HS-27A (cell line): Measurements from ENCODE around the gene CPLX1.

ENCODE experiments used
- DNase-seq: peaks from one replicate; pipeline ENCODE4 v3.0.0-alpha.2; 2012; ENCODE audit warnings: low read depth, missing footprints

The CPLX1 gene

DNA sequence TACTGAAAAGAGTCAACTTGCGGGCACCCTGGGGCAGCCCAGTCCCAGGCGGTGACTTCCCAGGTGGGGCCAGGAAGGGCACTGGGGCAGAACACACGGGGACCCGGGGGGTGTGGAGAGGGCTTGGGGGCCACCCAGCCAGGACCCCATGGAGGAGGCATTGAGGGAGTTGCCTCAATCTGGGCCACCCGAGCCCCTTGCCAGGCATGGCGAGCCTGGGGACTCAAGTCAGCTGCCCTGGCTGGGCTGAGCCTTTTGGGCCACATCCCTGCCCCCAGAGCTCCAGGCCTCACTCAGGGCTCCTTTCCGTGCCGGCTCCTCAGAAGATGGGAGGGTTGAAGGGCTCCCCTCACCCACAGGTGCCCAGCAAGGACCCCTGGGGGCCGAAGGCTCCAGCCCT lies 6.6 kb upstream of the CPLX1 start:
- DNase-seq: no peak

GRCh38 chr4:832108-832507 lies 6.2 kb upstream of the CPLX1 start:
- DNase-seq: no peak

GRCh38 chr4:831483-831805 lies 5.5 kb upstream of the CPLX1 start:
- DNase-seq: no peak

DNA sequence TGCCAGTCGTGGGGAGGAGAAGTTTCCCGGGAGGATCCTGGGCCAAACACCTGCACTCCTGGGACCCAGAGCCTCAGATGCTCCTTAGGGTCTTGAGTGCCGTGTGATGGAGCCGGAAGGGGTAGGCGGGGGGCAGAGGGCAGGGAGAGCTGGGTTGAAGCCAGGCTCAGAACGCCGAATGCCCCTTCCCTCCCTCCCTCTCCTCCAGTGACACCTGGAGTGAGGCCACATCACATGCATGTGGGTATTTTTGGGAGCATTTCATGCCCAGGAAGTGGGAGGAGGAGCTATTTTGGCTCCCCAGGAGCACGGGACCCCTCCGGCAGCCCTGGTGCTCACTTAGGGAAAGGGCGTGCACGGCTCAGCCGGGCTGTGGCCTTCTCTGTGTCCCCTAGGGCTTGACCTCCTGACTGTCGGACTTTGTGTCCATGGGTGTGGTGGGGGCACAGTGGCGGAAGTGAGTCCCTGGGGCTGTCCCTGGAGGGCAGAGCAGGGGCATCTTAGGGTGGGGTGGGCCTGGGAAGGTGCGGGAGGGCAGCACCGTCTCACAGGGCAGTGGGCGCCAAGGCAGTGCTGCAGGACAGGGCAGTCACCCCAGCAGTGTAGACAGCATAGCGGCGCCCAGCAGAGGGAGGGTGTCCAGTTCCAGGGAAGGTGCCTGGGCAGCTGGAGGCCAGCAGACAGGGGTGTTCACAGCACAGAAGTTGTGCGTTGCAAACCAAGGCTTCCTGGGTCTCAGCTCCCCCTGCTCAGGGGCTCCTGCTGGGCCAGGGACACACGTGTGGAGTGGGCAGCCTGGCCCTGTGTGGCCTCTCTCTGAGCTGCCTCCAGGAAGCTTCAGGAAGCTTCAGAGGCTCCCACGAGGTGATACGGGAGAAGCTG lies 4.9 kb upstream of the CPLX1 start:
- DNase-seq: no peak

GRCh38 chr4:829761-830600 lies 4.1 kb upstream of the CPLX1 start:
- no peak for DNase-seq

- no peak for DNase-seq
Observed at GRCh38 chr4:829291-829690, 3.4 kb upstream of the CPLX1 start.

GRCh38 chr4:828641-829271 lies 2.8 kb upstream of the CPLX1 start:
- no peak for DNase-seq

DNA sequence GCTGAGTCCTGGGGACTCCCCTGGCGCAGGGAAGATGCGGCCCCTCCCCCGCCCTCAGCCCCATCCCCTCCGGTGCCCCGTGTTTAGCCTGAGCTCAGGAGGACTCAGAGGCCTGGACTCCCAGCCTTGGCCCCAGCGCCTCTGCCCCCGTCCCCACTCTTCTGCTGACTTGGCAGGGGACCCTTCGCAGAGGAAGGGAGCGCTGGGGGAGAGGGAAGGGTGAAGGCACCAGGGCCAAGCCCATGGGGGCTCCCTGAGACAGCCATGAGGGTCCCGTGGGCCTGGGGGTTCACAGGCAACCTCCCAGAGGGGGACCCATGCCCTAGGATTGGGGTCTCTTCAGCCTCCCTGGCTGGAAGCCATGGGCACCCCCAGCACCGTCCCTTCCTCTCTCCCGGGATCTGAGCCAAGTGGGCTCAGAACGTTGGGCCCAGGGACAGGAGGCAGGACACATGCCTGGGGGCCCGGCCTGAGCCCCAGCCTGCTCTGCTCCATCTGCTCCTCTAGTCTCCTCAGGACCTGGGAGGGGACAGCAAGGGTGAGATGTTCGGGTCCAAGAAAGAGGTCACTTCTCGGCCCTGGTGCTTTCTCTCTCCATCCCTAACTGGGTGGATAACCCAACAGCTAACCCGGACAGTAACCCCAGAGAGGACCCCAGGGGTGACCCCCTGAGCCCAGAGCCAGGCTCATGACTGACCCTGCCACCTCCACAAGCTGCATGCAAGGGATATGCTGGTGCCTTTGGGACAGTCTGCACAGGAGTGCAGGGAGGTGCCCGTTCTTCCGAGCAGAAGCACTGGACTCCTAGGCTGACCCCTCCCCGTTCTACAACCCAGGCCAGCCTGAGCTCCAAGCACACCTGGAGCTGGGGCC lies 1.5 kb upstream of the CPLX1 start:
- no peak for DNase-seq

DNA sequence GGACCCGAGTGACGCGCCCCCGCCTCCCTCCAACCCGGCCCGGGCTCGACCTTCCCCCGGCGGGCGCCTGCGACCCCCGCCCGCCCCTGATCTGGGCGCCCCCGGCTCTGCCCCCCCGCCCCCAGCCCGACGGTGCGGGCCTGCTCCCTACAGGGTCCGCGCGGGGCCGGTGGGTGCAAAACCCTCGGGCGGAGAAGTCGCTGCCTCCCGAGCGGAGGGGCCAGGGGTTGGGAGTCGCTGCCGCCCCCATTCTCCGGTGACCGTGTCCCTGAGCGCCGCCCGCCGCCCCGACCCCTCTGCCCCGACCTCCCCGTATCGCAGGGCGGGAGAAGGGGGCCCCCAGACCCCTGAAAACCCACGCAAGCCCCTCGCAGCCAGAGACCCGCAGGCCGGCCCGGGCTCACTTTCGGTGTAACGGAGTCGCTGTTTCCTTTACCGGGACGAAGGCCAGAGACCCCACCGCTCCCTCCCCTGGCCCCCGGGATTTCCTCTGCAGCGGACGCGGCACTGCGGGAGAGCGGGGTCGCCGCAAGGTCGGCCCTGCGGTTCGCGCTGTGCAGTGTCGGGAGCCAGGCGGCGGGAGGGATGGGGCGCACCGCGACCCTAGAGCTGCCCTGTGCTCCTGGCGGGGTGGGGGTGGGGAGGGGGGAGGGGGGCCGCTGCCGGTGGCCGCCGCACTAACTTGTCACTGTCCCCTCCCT lies 729 bp upstream of the CPLX1 start:
- DNase-seq: no peak

- no peak for DNase-seq
Observed at GRCh38 chr4:825063-825970, 612 bp downstream of the CPLX1 start.

GRCh38 chr4:824461-825062 lies 1.4 kb downstream of the CPLX1 start:
- DNase-seq: no peak

DNA sequence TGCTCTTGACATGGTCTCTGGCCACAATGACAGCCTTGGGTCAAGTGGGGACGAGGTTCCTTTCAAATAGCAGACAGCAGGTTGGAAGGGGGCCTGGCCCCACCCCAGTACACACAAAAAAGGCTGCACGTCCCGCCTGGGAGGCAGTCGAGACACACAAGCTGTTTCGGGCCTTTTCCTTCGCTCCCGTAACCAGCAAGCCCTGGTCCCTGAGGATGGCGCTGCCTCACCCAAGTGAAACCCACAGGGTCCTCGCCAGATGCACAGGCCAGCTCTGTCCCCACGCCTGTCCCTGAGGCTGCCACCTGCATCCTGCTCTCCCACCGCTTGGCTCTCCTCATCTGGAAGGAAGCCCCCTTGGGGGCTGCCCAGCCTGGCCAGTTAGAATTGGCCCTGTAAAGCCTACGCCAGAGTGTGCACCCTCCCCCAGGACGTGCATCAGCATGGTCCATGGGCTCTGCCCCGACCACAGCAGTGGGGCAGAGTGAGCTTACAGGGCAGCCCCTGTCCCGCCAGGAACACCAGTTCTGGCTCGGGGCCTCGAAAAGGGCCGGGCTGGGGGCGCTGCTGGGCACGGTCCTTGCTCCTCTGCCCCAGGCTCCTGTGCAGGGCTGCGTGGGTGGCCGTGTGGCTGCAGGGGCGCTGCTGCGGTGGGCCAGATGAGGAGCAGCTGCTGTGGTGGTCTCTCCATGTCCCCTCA lies 2.0 kb downstream of the CPLX1 start:
- DNase-seq: no peak

GRCh38 chr4:823176-823760 lies 2.7 kb downstream of the CPLX1 start:
- DNase-seq: no peak

DNA sequence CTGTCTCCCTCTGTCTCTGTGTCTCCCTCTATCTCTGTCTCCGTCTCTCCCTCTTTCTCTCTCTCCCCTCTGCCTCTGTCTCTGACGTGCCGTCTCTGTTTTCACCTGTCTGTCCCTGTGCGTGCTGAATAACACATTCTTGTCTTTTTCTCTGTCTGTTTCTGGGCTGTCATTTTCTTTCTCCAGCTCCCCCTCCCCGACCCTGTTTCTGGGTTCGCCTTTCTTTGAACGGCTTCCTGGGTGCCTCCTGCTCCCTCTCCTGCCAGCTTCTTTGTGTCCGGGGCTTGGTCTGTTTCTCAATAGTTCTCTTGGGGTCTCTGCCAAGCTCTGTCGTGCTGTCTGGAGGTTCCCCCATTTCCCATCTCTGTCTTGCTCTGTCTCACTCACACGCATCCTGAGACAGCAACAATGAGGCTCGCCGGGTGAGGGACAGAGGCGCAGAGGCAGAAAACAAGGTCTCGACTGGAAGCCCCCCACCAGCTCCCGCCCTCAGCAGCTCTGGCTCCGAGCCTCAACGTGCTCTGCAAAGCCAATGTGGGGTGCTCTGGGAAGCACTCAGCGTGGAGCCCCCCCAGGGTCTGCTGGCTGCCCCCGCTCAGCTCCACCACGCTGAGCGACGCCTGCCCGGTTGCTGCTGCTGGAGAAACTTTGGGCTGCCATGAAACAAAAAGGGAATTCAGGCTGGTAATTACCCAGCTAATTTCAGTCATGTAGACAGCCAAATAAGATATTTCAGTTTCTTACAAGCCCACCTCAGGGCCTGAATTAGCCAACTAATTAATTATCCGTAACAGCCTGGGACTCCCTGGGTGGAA lies 3.4 kb downstream of the CPLX1 start:
- DNase-seq: no peak

DNA sequence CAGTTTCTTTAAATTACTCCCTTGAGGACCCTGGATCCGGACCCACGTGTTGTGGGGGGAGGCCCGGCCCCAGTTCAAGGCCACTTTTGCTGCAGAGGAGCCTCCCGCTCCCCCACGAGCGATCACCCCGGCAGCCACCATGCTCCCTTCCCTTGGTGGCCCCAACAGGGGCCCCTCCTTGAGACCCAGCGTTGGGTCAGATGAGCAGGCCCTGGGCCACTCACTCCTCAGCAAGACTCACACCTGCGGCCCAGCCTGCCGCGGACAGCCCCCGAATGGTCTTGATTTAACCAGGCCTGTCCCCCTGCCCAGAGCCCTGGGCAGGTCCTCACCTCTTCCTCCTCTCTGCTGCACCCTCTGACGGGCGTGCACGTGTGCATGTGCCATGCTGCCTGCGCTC lies 4.3 kb downstream of the CPLX1 start:
- no peak for DNase-seq

GRCh38 chr4:821181-821591 lies 4.7 kb downstream of the CPLX1 start:
- no peak for DNase-seq

DNA sequence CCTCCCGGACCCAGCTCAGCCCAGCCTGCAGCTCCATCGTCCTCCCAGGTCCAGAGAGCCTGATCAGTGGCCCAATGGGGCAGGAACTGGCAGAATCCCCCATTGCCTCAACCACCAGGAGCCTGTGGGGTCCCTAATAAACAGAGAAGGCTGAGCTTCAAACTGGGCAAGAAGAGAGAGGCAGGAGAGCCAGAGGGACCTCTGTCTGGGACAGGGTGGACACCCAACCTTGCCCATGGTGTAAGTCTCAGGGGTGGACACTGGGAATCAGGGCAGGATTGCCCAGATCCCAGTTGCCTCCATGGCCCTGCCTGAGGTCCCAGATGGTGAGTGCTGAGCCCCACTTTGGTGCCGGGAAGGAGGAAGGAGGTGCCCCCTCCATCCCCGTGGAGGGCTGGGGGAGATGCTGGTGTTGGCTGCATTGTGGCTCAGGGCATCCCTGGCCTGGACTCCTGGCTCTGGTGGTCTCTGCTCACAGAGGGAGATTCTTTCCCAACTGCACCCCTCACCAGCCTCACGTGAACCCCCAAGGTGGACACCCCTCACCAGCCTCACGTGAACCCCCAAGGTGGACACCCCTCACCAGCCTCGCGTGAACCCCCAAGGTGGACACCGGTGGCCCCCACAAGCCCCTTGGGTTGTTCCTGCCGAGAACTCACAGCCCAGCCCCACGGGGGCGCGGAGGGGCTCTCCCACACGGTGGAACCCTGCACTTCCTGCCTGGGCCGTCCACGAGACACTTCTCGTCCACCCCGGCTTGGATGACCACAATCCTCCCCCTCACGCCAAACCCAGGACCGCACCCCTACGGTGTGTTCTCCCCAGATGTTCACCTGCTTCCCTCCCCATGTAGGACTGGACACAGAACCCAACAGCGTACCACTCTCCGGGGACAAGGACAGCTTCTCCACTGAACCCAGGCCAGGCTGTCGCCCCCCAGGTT lies 5.4 kb downstream of the CPLX1 start:
- DNase-seq: no peak
